GM12873 (cell line): Measurements from ENCODE around the gene GARNL3.
A peak's percentile ranks its signal among the peaks of the same experiment; 100 is the strongest.

Source experiments
- CTCF ChIP-seq: IDR thresholded peaks from 2 replicates; pipeline ENCODE4 v1.5.1; 2012; ENCODE audit warnings: low read depth, mild to moderate bottlenecking, moderate library complexity, low read length, control low read depth; ENCODE audit not compliant: insufficient read depth; ENCODE audit errors: missing control alignments

The GARNL3 gene

DNA sequence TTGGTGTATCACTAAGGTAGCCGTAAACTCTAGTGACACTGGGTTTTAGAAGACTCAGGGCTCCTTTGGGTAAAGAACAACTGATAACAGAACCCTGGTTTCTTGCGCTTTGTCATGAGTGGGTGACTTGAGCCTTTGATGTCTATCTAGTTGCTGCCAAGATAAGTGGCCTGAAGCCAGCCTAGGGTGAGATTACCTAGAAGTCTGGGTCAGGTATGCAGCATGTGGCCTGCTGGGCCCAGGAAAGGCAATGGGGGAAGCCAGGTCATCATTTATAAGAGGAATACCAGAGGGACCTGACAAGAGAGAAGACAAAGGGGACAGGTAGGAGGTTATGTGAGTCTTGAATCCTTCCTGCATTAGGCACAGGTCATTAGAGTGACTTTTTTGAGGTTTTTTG is 23.2 kb upstream of the GARNL3 start:
- no peak for TF ChIP-seq CTCF

GRCh38 chr9:127244609-127245601 is 19.7 kb upstream of the GARNL3 start:
- peak; percentile 2 for TF ChIP-seq CTCF

GRCh38 chr9:127245637-127246164 is 18.9 kb upstream of the GARNL3 start:
- no peak for TF ChIP-seq CTCF

- TF ChIP-seq CTCF = no peak
Observed at GRCh38 chr9:127248241-127248640, 16.3 kb upstream of the GARNL3 start.

- TF ChIP-seq CTCF = no peak
Observed at GRCh38 chr9:127249877-127250276, 14.7 kb upstream of the GARNL3 start.

GRCh38 chr9:127250896-127251391 is 13.6 kb upstream of the GARNL3 start:
- TF ChIP-seq CTCF = no peak
